Measurements from ENCODE around the gene RDH16.
"Not testable (repeated sequence)": the region's sequence is repeated elsewhere in the genome, so short reads cannot be mapped to it uniquely, and the experiment has no call there.

The RDH16 gene

GRCh38 chr12:56927281-56927680 lies 30.1 kb downstream of the RDH16 start:
- Histone ChIP-seq H3K4me1 (ENCODE audit: control insufficient read depth, insufficient read depth, low read length) (no peaks in the 10 kb centered on the region), H3K27me3 (ENCODE audit: control insufficient read depth, insufficient read depth, low read length) (peaks cover 5% of the 10 kb centered on the region), H3K9ac (ENCODE audit: low read length) (no peak overlapping the region), H3K4me3 (ENCODE audit: low read length) (no peak overlapping the region), H3K9me3 (ENCODE audit: control insufficient read depth, low read length) (no peaks in the 10 kb centered on the region), H3K36me3 (ENCODE audit: control insufficient read depth, insufficient read depth, low read length) (no peaks in the 10 kb centered on the region)

GRCh38 chr12:56922031-56922430 lies 35.4 kb downstream of the RDH16 start:
- Histone ChIP-seq H3K4me3 (ENCODE audit: low read length) (no peak overlapping the region), H3K36me3 (ENCODE audit: control insufficient read depth, insufficient read depth, low read length) (no peaks in the 10 kb centered on the region), H3K9ac (ENCODE audit: low read length) (no peak overlapping the region), H3K27me3 (ENCODE audit: control insufficient read depth, insufficient read depth, low read length) (no peaks in the 10 kb centered on the region), H3K9me3 (ENCODE audit: control insufficient read depth, low read length) (no peaks in the 10 kb centered on the region), H3K4me1 (ENCODE audit: control insufficient read depth, insufficient read depth, low read length) (no peaks in the 10 kb centered on the region)

GRCh38 chr12:56921346-56921745 lies 36.1 kb downstream of the RDH16 start:
- H3K27me3 ChIP-seq (ENCODE audit: control insufficient read depth, insufficient read depth, low read length) = no peaks in the 10 kb centered on the region
- no peak overlapping the region for H3K4me3 ChIP-seq (ENCODE audit: low read length)
- H3K9ac ChIP-seq (ENCODE audit: low read length) = no peak overlapping the region
- H3K4me1 ChIP-seq (ENCODE audit: control insufficient read depth, insufficient read depth, low read length) = no peaks in the 10 kb centered on the region
- H3K36me3 ChIP-seq (ENCODE audit: control insufficient read depth, insufficient read depth, low read length) = no peaks in the 10 kb centered on the region
- no peaks in the 10 kb centered on the region for H3K9me3 ChIP-seq (ENCODE audit: control insufficient read depth, low read length)

- H3K4me1 ChIP-seq (ENCODE audit: control insufficient read depth, insufficient read depth, low read length); H3K9me3 ChIP-seq (ENCODE audit: control insufficient read depth, low read length); H3K9ac ChIP-seq (ENCODE audit: low read length); H3K4me3 ChIP-seq (ENCODE audit: low read length); H3K27me3 ChIP-seq (ENCODE audit: control insufficient read depth, insufficient read depth, low read length); H3K36me3 ChIP-seq (ENCODE audit: control insufficient read depth, insufficient read depth, low read length): not testable (repeated sequence)
These were observed 39.3 kb downstream of the RDH16 start for GRCh38 chr12:56918139-56918538.

GRCh38 chr12:56916996-56917333 lies 40.4 kb downstream of the RDH16 start:
- H3K9me3 ChIP-seq (ENCODE audit: control insufficient read depth, low read length) = no peaks in the 10 kb centered on the region
- no peaks in the 10 kb centered on the region for H3K4me1 ChIP-seq (ENCODE audit: control insufficient read depth, insufficient read depth, low read length)
- no peaks in the 10 kb centered on the region for H3K36me3 ChIP-seq (ENCODE audit: control insufficient read depth, insufficient read depth, low read length)
- H3K27me3 ChIP-seq (ENCODE audit: control insufficient read depth, insufficient read depth, low read length) = no peaks in the 10 kb centered on the region
- H3K9ac ChIP-seq (ENCODE audit: low read length) = no peak overlapping the region
- no peak overlapping the region for H3K4me3 ChIP-seq (ENCODE audit: low read length)

GRCh38 chr12:56916296-56916995 lies 41.0 kb downstream of the RDH16 start:
- H3K4me3 ChIP-seq (ENCODE audit: low read length) = no peak overlapping the region
- no peaks in the 10 kb centered on the region for H3K4me1 ChIP-seq (ENCODE audit: control insufficient read depth, insufficient read depth, low read length)
- no peaks in the 10 kb centered on the region for H3K9me3 ChIP-seq (ENCODE audit: control insufficient read depth, low read length)
- H3K36me3 ChIP-seq (ENCODE audit: control insufficient read depth, insufficient read depth, low read length) = no peaks in the 10 kb centered on the region
- no peaks in the 10 kb centered on the region for H3K27me3 ChIP-seq (ENCODE audit: control insufficient read depth, insufficient read depth, low read length)
- H3K9ac ChIP-seq (ENCODE audit: low read length) = no peak overlapping the region

GRCh38 chr12:56914724-56915123 lies 42.7 kb downstream of the RDH16 start:
- Histone ChIP-seq H3K4me3 (ENCODE audit: low read length) (no peak overlapping the region), H3K36me3 (ENCODE audit: control insufficient read depth, insufficient read depth, low read length) (no peaks in the 10 kb centered on the region), H3K9ac (ENCODE audit: low read length) (no peak overlapping the region), H3K9me3 (ENCODE audit: control insufficient read depth, low read length) (no peaks in the 10 kb centered on the region), H3K27me3 (ENCODE audit: control insufficient read depth, insufficient read depth, low read length) (no peaks in the 10 kb centered on the region), H3K4me1 (ENCODE audit: control insufficient read depth, insufficient read depth, low read length) (no peaks in the 10 kb centered on the region)

GRCh38 chr12:56914256-56914655 lies 43.2 kb downstream of the RDH16 start:
- Histone ChIP-seq H3K9ac (ENCODE audit: low read length) (no peak overlapping the region), H3K27me3 (ENCODE audit: control insufficient read depth, insufficient read depth, low read length) (no peaks in the 10 kb centered on the region), H3K9me3 (ENCODE audit: control insufficient read depth, low read length) (no peaks in the 10 kb centered on the region), H3K4me1 (ENCODE audit: control insufficient read depth, insufficient read depth, low read length) (no peaks in the 10 kb centered on the region), H3K4me3 (ENCODE audit: low read length) (no peak overlapping the region), H3K36me3 (ENCODE audit: control insufficient read depth, insufficient read depth, low read length) (no peaks in the 10 kb centered on the region)

- not testable (repeated sequence) for H3K27me3 ChIP-seq (ENCODE audit: control insufficient read depth, insufficient read depth, low read length); H3K9me3 ChIP-seq (ENCODE audit: control insufficient read depth, low read length); H3K9ac ChIP-seq (ENCODE audit: low read length); H3K36me3 ChIP-seq (ENCODE audit: control insufficient read depth, insufficient read depth, low read length); H3K4me1 ChIP-seq (ENCODE audit: control insufficient read depth, insufficient read depth, low read length); H3K4me3 ChIP-seq (ENCODE audit: low read length)
These were observed 48.0 kb downstream of the RDH16 start for GRCh38 chr12:56909403-56909802.

- Histone ChIP-seq H3K9me3 (ENCODE audit: control insufficient read depth, low read length) (no peaks in the 10 kb centered on the region), H3K27me3 (ENCODE audit: control insufficient read depth, insufficient read depth, low read length) (no peaks in the 10 kb centered on the region)
These were observed 49.3 kb downstream of the RDH16 start for GRCh38 chr12:56908136-56908535.

GRCh38 chr12:56905852-56906251 lies 51.6 kb downstream of the RDH16 start:
- H3K4me3 ChIP-seq (ENCODE audit: low read length) = no peak overlapping the region
- H3K36me3 ChIP-seq (ENCODE audit: control insufficient read depth, insufficient read depth, low read length) = no peaks in the 10 kb centered on the region
- H3K9me3 ChIP-seq (ENCODE audit: control insufficient read depth, low read length) = no peaks in the 10 kb centered on the region
- H3K27me3 ChIP-seq (ENCODE audit: control insufficient read depth, insufficient read depth, low read length) = no peaks in the 10 kb centered on the region
- H3K9ac ChIP-seq (ENCODE audit: low read length) = no peak overlapping the region
- no peaks in the 10 kb centered on the region for H3K4me1 ChIP-seq (ENCODE audit: control insufficient read depth, insufficient read depth, low read length)

More at GRCh38 chr12:56908136-56908535, 49.3 kb downstream of the RDH16 start:
- Histone ChIP-seq H3K36me3 (ENCODE audit: control insufficient read depth, insufficient read depth, low read length) (no peaks in the 10 kb centered on the region), H3K4me3 (ENCODE audit: low read length) (no peak overlapping the region), H3K9ac (ENCODE audit: low read length) (no peak overlapping the region), H3K4me1 (ENCODE audit: control insufficient read depth, insufficient read depth, low read length) (no peaks in the 10 kb centered on the region)

- Histone ChIP-seq H3K4me1 (ENCODE audit: control insufficient read depth, insufficient read depth, low read length) (no peaks in the 10 kb centered on the region), H3K27me3 (ENCODE audit: control insufficient read depth, insufficient read depth, low read length) (no peaks in the 10 kb centered on the region), H3K9ac (ENCODE audit: low read length) (no peak overlapping the region), H3K4me3 (ENCODE audit: low read length) (no peak overlapping the region), H3K9me3 (ENCODE audit: control insufficient read depth, low read length) (no peaks in the 10 kb centered on the region), H3K36me3 (ENCODE audit: control insufficient read depth, insufficient read depth, low read length) (no peaks in the 10 kb centered on the region)
These were observed 54.0 kb downstream of the RDH16 start for GRCh38 chr12:56903374-56903773.

All from mucosa of stomach (tissue), 1 donor.